SK-MEL-5 (cell line): ENCODE measurements around the gene LYZL1. TPM values are rescaled to one million over a fixed set of nuclear protein-coding genes. Genes with fewer than 3 reads are reported as not detected.
A peak's percentile ranks its signal among the peaks of the same experiment; 100 is the strongest.
"Not testable (repeated sequence)": the region's sequence is repeated elsewhere in the genome, so short reads cannot be mapped to it uniquely, and the experiment has no call there.

ENCODE experiments used
- DNase-seq: peaks from one replicate; pipeline ENCODE4 v3.0.0-alpha.2; 2016; ENCODE audit warnings: low read depth, low spot score
- in situ Hi-C: cut with HindIII; loops from 2 replicates; pipeline ENCODE4 v1.10.0; 2016; ENCODE audit warnings: low sequenced_read_pairs, high pct_unique_total_duplicates, low pct_unique_long_range_greater_than_20kb
- total RNA-seq: library from RNA; depleted of rRNA; stranded (reverse); fragments of >200 nt; shearing (Covaris generic); gene quantifications from 2 replicates; pipeline ENCODE4 v1.2.3, GENCODE V29; 2014

The LYZL1 gene
- total RNA-seq, 1 experiment from 2014 or later: not detected

DNA sequence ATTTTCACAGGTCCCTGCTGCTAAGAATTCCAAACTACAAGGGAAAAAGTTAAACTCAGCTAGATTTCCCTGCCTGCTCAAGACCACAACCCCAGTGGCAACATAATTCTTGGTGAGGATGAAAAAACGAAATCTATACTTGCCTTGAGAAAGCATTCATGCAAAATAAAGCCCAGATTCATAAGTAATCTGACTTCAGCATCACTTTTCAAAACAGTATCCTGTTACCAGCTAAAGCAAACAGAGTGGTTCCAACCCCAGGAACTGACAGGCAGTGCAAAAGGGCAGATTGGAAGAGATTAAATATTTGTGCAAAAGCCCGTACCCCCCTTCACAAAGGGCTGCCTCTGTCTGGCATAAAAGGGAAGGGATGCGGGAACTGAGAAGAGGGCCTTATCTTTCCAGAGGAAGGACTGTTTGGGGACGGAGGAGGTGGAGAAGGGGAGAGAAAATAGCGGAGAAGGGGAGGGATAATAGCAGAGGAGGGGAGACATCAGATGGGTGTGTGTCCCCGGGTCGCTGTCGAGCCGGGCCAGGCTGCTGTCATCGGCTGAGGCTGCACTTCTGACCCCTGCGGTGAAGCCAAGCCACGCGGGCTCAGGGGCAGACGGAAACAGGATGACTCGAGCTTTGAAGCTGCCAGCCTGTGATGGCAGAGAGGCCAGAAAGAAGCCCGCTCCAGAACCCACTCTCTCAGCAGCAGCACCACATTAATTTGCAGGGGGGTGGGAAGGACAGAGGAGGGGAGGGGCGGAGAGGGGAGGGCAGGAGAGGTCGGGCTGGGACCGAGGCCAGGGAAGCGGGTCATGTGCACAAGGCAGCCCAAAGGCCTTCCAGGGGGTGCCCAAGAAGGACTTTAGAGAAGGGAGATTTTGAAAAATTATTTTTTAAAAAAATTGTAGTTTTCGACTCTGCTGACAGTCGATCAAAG lies 29.5 kb downstream of the LYZL1 start:
- in situ Hi-C loops: not testable (repeated sequence)
- DNase-seq: peak; percentile 20

- in situ Hi-C loops: no loop called here
- DNase-seq: no peak
Measured at GRCh38 chr10:29319205-29319781, 30.4 kb downstream of the LYZL1 start.

GRCh38 chr10:29320680-29321121 lies 31.8 kb downstream of the LYZL1 start:
- in situ Hi-C loops, DNase-seq: not testable (repeated sequence)

DNA sequence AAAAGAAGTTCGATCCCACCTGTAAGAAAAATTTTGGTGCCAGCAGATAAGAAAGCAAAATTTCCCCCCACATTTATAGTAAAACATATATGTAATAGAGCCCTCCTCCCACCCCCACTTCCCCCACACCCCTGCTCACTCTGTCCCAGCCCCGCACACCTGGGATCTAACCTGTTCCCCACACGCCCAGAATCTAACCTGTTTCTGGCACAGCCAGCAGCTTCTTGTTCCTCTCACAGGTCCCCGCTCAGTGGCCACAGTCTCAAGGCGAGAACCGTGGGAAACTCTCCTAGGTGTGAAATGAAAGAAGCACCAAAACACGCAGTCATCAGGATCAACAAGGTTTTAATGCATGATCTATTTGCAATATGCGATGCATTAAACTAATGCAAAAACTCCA lies 32.8 kb downstream of the LYZL1 start:
- no peak for DNase-seq
- in situ Hi-C loops: no loop called here

DNA sequence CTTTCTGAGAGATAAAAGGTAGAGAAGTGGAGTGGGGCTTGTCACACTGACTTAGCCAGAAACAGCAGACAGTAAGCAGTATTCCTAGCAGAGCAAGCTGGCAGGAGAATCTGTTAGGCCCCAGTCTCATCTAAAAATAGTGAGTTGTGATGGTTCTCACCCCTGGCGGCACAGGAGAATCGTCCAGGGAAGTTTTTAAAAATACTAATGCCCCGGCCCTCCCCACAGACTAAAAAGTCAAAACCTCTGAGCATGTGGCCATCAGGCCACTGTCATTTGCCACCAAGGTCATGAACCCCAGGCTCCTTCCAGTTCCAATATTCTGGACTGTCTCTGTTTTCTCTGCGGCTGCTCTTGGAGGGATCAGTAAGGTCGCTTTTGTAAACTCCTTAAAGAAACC lies 34.0 kb downstream of the LYZL1 start:
- in situ Hi-C loops: no loop called here

GRCh38 chr10:29323367-29323766 lies 34.5 kb downstream of the LYZL1 start:
- in situ Hi-C loops: no loop called here
- DNase-seq: no peak

More for the DNA sequence above, 34.0 kb downstream of the LYZL1 start:
- DNase-seq: no peak

DNA sequence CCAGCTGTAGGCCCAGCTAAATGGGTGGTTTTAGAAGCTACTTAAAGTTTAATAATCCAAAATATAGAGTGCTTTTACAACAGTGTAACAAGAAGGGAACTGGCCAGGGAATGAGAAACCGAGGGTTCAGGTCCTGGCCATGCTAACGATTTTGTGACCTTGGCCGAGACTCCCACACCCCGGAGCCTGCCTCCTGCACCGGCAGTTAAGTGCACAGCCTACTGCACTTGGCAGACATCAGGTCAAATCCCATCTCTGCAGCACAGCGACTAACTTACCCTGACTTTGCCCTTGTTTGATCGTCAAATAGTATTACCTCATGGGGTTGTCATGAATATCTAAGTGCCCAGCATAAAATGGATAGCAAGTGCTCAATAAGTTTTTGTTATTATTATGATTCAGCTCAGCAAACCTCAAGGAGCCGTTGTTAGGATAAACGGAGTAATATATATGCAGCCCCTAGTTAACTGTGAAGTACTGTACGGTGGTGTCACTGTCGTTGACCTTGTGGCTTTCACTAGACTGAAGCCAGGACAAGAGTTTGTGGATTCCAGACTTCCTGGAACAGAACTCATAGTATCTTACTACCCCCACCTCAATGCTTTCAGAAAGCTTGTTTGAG lies 35.5 kb downstream of the LYZL1 start:
- DNase-seq: no peak
- in situ Hi-C loops: no loop called here

DNA sequence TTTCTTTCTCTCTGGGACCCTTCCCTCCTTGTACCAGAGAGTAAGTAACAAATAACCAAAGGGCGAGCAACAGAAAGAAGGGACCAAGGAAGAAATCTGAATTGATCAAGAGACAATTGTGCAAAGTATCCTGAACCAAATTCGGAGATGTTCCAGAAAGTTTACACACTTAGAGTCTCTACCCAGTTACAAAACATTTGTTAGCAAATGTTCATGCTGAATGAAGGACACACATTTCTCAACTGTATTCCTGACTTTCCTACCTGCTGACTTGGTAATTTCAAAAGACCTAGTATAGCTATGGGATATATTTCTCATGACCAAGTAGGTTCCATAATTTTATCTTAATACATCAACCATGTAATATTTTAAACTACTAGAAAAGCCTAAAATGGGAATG lies 37.4 kb downstream of the LYZL1 start:
- in situ Hi-C loops: no loop called here
- DNase-seq: no peak

GRCh38 chr10:29326886-29327745 lies 38.2 kb downstream of the LYZL1 start:
- in situ Hi-C loops: no loop called here
- no peak for DNase-seq

DNA sequence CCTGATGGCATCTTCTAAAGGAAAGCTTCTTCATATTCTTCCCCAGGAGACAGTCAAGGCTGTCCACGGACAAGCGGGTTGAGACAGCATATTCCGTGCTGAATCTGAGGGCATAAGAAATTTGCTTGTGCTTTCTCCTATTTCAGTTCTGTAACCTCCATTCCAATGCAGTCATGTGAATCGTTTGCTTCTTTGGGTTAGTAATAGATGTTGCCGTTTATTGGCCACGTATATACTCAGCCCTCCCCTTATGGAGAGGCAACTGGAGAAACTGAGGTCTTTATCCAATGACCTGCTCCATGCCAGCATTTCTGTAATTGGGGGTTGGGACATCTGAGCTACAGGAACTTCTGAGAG lies 38.9 kb downstream of the LYZL1 start:
- DNase-seq: no peak
- in situ Hi-C loops: no loop called here

- in situ Hi-C loops: no loop called here
- no peak for DNase-seq
Measured at GRCh38 chr10:29328983-29329382, 40.1 kb downstream of the LYZL1 start.

DNA sequence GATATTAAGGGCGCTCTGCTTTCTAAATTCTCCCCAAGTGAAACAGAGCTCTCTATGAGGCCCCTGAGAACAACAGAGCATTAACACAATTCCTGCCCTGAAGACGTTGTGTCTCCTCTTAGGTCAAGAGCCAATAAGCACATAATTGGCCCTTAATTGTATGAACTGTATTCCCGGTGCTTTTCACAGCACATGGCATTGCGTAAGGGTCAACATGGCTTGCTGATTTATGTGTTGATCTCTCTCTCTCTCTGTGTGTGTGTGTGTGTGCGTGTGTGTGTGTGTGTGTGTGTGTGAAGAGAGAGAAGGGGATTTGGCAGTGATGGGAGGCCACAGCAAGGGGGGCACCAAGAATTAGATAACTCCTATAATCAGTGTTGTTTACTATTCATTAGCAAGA lies 40.5 kb downstream of the LYZL1 start:
- no peak for DNase-seq
- in situ Hi-C loops: no loop called here

DNA sequence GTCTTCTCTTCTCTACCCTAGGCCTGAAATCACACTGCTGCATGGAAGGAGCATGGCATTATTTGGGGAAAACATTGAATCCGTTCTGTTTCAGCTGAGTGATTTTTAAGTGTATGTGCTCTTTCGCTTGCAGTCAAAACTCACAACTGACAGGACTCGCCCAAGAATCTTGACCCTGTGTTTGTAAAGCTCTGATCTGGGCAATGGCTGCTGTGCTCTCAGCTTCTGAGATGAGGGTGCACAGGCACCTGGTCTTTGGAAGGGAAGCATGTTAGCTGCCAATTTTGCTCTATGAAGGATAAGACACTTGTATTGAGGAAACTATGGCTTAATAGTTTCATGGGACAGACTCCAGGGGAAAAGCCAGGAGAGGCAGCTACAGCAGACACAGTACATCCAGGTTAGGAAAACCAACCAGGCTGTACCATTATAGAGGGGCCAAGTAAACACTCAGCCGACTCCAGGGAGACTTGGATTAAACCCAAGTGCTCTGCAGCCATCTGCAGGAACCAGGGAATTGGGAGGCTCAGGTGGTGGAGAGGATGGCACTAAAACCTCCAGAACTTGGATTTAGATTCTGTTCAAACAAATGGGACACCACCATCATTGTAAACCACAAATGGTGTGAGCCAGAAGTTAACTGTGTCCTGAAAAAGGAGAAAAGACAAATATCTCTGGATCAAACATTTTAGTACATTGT lies 43.3 kb downstream of the LYZL1 start:
- in situ Hi-C loops: no loop called here
- no peak for DNase-seq

DNA sequence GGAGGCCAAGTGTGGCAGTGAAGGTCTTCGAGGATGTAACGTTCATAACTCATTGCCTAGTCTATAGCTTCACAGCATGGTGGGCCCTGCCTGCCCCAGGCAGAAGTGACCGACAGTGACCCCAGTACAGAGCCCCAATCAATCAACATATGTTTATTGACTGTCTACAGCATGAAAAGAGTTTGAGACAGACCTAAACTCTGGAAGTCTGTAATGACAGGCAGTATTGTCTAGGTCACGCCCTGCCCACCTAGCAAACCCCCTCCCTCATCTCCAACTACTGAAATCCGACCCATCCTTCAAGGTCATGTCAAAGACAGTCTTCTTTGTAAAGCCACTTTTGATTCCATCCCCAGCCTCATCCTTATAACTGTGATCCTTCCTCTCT lies 43.9 kb downstream of the LYZL1 start:
- in situ Hi-C loops: no loop called here
- no peak for DNase-seq

DNA sequence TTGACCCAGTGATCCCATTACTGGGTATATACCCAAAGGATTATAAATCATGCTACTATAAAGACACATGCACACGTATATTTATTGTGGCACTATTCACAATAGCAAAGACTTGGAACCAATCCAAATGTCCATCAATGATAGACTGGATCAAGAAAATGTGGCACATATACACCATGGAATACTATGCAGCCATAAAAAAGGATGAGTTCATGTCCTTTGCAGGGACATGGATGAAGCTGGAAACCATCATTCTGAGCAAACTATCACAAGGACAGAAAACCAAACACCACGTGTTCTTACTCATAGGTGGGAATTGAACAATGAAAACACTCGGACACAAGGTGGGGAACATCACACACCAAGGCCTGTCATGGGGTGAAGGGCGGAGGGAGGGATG lies 48.7 kb downstream of the LYZL1 start:
- in situ Hi-C loops, DNase-seq: not testable (repeated sequence)

GRCh38 chr10:29343607-29344038 lies 54.8 kb downstream of the LYZL1 start:
- in situ Hi-C loops: no loop called here
- peak; percentile 14 for DNase-seq

DNA sequence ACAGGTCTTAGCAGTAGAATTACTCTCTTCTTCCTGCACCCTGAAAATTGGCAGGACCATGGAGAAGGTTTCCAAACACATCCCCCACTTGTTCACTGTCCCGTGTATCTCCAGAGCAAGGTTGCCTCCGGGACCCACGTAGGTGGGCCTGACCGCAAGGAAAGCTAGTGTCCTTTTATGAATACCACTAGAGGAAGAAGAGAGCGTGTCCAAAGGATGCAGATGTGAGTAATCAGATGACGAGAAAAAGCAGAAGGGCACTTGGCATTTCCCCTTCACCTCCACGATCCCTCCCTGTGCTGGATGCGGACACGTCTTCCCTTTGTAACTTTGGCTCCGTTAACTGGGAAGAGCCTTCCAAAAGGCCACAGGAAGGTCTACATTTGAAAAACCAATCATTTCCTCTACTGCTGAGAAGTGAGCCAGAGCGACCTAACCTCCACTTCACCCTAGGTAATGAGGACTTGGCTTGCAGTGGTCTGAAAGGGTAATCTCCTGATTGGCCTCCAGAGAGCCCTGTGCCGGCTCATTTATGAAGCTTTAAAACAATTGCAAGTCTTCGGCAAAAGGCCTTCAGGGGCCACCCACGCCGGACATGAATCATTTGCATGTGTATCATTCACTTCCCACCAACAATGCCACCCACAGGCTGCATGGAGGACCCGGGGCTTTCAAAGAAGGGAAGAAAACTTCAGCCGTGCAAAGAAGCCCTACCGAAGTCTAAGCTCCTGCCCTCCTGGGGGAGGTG lies 55.4 kb downstream of the LYZL1 start:
- in situ Hi-C loops: no loop called here
- peak; percentile 51 for DNase-seq
